Breast epithelium (tissue), 4 donors: ENCODE results near the gene PTTG1IP. TPM values are rescaled to one million over a fixed set of nuclear protein-coding genes. Genes with fewer than 3 reads are reported as not detected.

Source experiments
- DNase-seq, 2 donors: peaks; one replicate each; pipeline ENCODE4 v3.0.0-alpha.2; 2019; ENCODE audit warnings: low spot score in 2 of 2
- H3K27ac ChIP-seq, 2 donors: fragments of 200-600 bp; sonication (generic) in 1 of 2; one replicate each; pipeline ENCODE4 v1.5.1; 2016 to 2019; ENCODE audit warnings: mild to moderate bottlenecking in 1 of 2
- H3K27me3 ChIP-seq, 2 donors: fragments of 200-600 bp; sonication (generic) in 1 of 2; one replicate each; pipeline versions ENCODE4 v1.5.1 to v1.6.0; 2017 to 2019; ENCODE audit warnings: control low read depth in 1 of 2, mild to moderate bottlenecking in 1 of 2
- H3K36me3 ChIP-seq: fragments of 200-600 bp; one replicate; pipeline ENCODE4 v1.5.1; 2019
- H3K4me1 ChIP-seq, 2 donors: fragments of 200-600 bp; sonication (generic); one replicate each; pipeline ENCODE4 v1.5.1; 2016 to 2019; ENCODE audit warnings: control low read depth in 1 of 2
- H3K4me3 ChIP-seq, 3 donors: fragments of 200-600 bp; sonication (generic); 1 replicate in 2 of 3; 2 replicates in 1 of 3; pipeline ENCODE4 v1.5.1; 2016 to 2019; ENCODE audit warnings: mild to moderate bottlenecking in 3 of 3, moderate library complexity in 2 of 3
- H3K9me3 ChIP-seq, 2 donors: fragments of 200-600 bp; sonication (generic) in 1 of 2; one replicate each; pipeline ENCODE4 v1.5.1; 2016 to 2019; ENCODE audit warnings: control low read depth in 1 of 2
- CTCF ChIP-seq, 3 donors: fragments of 450-650 bp; IDR thresholded peaks; one replicate each; pipeline ENCODE4 v1.5.1; 2016 to 2017; ENCODE audit warnings: antibody characterized with exemption in 3 of 3, mild to moderate bottlenecking in 3 of 3, moderate library complexity in 3 of 3
- POLR2A ChIP-seq: fragments of 450-650 bp; IDR thresholded peaks from one replicate; pipeline ENCODE4 v1.6.1; 2016; ENCODE audit warnings: antibody characterized with exemption, mild to moderate bottlenecking, moderate library complexity
- POLR2AphosphoS5 ChIP-seq, 3 donors: sonication (generic); formaldehyde crosslinking; IDR thresholded peaks; one replicate each; pipeline ENCODE4 v1.6.1; 2017; ENCODE audit warnings: antibody characterized with exemption in 3 of 3
- intact Hi-C: fragments of 100-400 bp; cut with DNase I; formaldehyde crosslinking; loops from one replicate; pipeline ENCODE4 v1.15.1; 2023; ENCODE audit warnings: low total_unique reads
- total RNA-seq, 3 donors: library from RNA; depleted of rRNA; stranded (reverse); fragments of >200 nt; gene quantifications; one replicate each; pipeline ENCODE4 v1.1.0, GENCODE V29; 2016

PTTG1IP gene
- total RNA-seq, 3 donors from 2014 or later: 187 to 351 (median 272) TPM

- no peaks in the 10 kb centered on the region for H3K4me1 ChIP-seq
- intact Hi-C loops: no loop called here
- H3K36me3 ChIP-seq: no peaks in the 10 kb centered on the region
- peaks cover 0 to 3% of the 10 kb centered on the region in 2 donors for H3K27me3 ChIP-seq
- H3K4me3 ChIP-seq: no peak overlapping the region
- H3K9me3 ChIP-seq: no peaks in the 10 kb centered on the region
- H3K27ac ChIP-seq: no peak overlapping the region
- TF ChIP-seq CTCF (IDR thresholded peaks at IDR 0.05) (no peak), POLR2A (no peak), POLR2AphosphoS5 (IDR thresholded peaks at IDR 0.05) (no peak)
- DNase-seq: no peak
These were observed 17.6 kb upstream of the PTTG1IP start for GRCh38 chr21:44890961-44891541.

GRCh38 chr21:44890338-44890931 is 16.9 kb upstream of the PTTG1IP start:
- H3K36me3 ChIP-seq: no peaks in the 10 kb centered on the region
- no peak for DNase-seq
- no peak overlapping the region for H3K27ac ChIP-seq
- H3K27me3 ChIP-seq: peaks cover 0 to 3% of the 10 kb centered on the region in 2 donors
- H3K9me3 ChIP-seq: no peaks in the 10 kb centered on the region
- H3K4me3 ChIP-seq: no peak overlapping the region
- intact Hi-C loops: no loop called here
- TF ChIP-seq POLR2A: no peak
- no peak for TF ChIP-seq CTCF (IDR thresholded peaks at IDR 0.05)
- no peak for TF ChIP-seq POLR2AphosphoS5 (IDR thresholded peaks at IDR 0.05)
- no peaks in the 10 kb centered on the region for H3K4me1 ChIP-seq

GRCh38 chr21:44889625-44890337 is 16.3 kb upstream of the PTTG1IP start:
- H3K27ac ChIP-seq: no peak overlapping the region
- TF ChIP-seq POLR2A (no peak), POLR2AphosphoS5 (IDR thresholded peaks at IDR 0.05) (no peak), CTCF (IDR thresholded peaks at IDR 0.05) (no peak)
- H3K36me3 ChIP-seq: no peaks in the 10 kb centered on the region
- H3K4me1 ChIP-seq: no peaks in the 10 kb centered on the region
- H3K27me3 ChIP-seq: peaks cover 0 to 3% of the 10 kb centered on the region in 2 donors
- intact Hi-C loops: loop anchor here (10.0 kb wide), 1 partner anchor 45 kb away; no protein-coding TSS in a partner anchor
- no peak overlapping the region for H3K4me3 ChIP-seq
- DNase-seq: no peak
- H3K9me3 ChIP-seq: no peaks in the 10 kb centered on the region

GRCh38 chr21:44888581-44889550 is 15.4 kb upstream of the PTTG1IP start:
- no peaks in the 10 kb centered on the region for H3K9me3 ChIP-seq
- DNase-seq: no peak
- TF ChIP-seq CTCF (IDR thresholded peaks at IDR 0.05) (no peak), POLR2A (no peak), POLR2AphosphoS5 (IDR thresholded peaks at IDR 0.05) (no peak)
- no peak overlapping the region for H3K27ac ChIP-seq
- no peaks in the 10 kb centered on the region for H3K4me1 ChIP-seq
- no peak overlapping the region for H3K4me3 ChIP-seq
- intact Hi-C loops: loop anchor here (10.0 kb wide), 1 partner anchor 46 kb away; no protein-coding TSS in a partner anchor
- H3K27me3 ChIP-seq: peaks cover 0 to 3% of the 10 kb centered on the region in 2 donors
- H3K36me3 ChIP-seq: no peaks in the 10 kb centered on the region
